Gastroesophageal sphincter (tissue), 4 donors: ENCODE data around the gene CSPG5. TPM values are rescaled to one million over a fixed set of nuclear protein-coding genes. Genes with fewer than 3 reads are reported as not detected.

Experiments
- ATAC-seq: fragments of 150-250 bp; one replicate; pipeline ENCODE4 v1.9.1; 2016; ENCODE audit warnings: mild to moderate bottlenecking, moderate library complexity
- H3K27ac ChIP-seq, 4 donors: fragments of 200-600 bp; sonication (generic) in 3 of 4; 1 replicate in 3 of 4; 2 replicates in 1 of 4; pipeline ENCODE4 v1.5.1; 2016 to 2019
- H3K27me3 ChIP-seq: fragments of 200-600 bp; sonication (generic); one replicate; pipeline ENCODE4 v1.5.1; 2019
- H3K36me3 ChIP-seq, 2 donors: fragments of 200-600 bp; sonication (generic); one replicate each; pipeline ENCODE4 v1.5.1; 2019; ENCODE audit warnings: control low read depth in 1 of 2
- H3K4me1 ChIP-seq, 3 donors: fragments of 200-600 bp; sonication (generic); 1 replicate in 2 of 3; 2 replicates in 1 of 3; pipeline ENCODE4 v1.5.1; 2016 to 2019; ENCODE audit warnings: control low read depth in 2 of 3
- H3K4me3 ChIP-seq, 2 donors: fragments of 200-600 bp; sonication (generic); one replicate each; pipeline ENCODE4 v1.5.1; 2019; ENCODE audit warnings: mild to moderate bottlenecking in 1 of 2, moderate library complexity in 1 of 2
- H3K9me3 ChIP-seq, 3 donors: fragments of 200-600 bp; sonication (generic); one replicate each; pipeline ENCODE4 v1.5.1; 2017 to 2019; ENCODE audit warnings: control low read depth in 2 of 3
- CTCF ChIP-seq, 4 experiments: fragments of 200-600 bp in 2 of 4; fragments of 450-650 bp in 2 of 4; sonication (generic) in 1 of 4; IDR thresholded peaks; one replicate each; pipeline ENCODE4 v1.5.1; 2017 to 2019; ENCODE audit warnings: antibody characterized with exemption in 4 of 4, mild to moderate bottlenecking in 2 of 4, moderate library complexity in 2 of 4
- EP300 ChIP-seq: sonication (generic); formaldehyde crosslinking; IDR thresholded peaks from one replicate; pipeline ENCODE4 v1.6.1; 2017; ENCODE audit warnings: antibody characterized with exemption, mild to moderate bottlenecking
- POLR2A ChIP-seq, 2 donors: fragments of 450-650 bp; IDR thresholded peaks; one replicate each; pipeline ENCODE4 v1.6.1; 2017; ENCODE audit warnings: antibody characterized with exemption in 2 of 2, mild to moderate bottlenecking in 2 of 2, moderate library complexity in 1 of 2
- POLR2AphosphoS5 ChIP-seq: sonication (generic); formaldehyde crosslinking; IDR thresholded peaks from one replicate; pipeline ENCODE4 v1.6.1; 2017; ENCODE audit warnings: antibody characterized with exemption
- WGBS, 2 donors: methylation state at CpG; one replicate each; pipeline ENCODE4 v1.1.5; 2018; ENCODE audit warnings: low coverage in 1 of 2; 5-methylcytosine and 5-hydroxymethylcytosine counted together
- total RNA-seq, 4 donors: library from RNA; depleted of rRNA; stranded (reverse); fragments of >200 nt; gene quantifications; one replicate each; pipeline ENCODE4 v1.1.0, GENCODE V29; 2016

The CSPG5 gene
- total RNA-seq, 4 donors from 2014 or later = 0.27 to 1.0 (median 0.30) TPM; not detected in 1

DNA sequence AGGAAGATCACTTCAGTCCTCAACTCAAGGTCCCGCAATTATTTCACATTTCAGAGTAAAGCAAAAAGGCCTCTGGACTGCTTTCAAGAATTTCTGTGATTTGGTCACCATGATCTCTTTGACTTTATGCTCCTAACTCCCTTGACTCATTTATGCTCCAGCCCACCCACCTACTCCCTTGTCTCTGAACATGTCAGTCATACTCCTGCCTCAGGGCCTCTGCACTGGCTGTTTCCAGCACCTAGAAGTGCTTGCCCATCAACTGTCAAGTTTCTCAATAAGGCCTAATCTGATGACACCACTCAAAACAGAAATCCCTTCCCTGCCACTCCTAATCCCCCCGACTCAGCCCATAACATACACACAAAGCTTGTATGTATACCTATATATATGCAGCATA, 36.1 kb upstream of the CSPG5 start:
- WGBS, 2 donors = 94 to 100% methylated on average over 2 of the region's 2 CpGs
- peaks cover 9 to 55% (median 17%) of the 10 kb centered on the region in 3 donors for H3K4me1 ChIP-seq
- peaks cover 0 to 53% of the 10 kb centered on the region in 2 donors for H3K36me3 ChIP-seq
- ATAC-seq = no peak
- no peak overlapping the region for H3K27ac ChIP-seq
- no peak overlapping the region for H3K4me3 ChIP-seq
- H3K27me3 ChIP-seq = no peaks in the 10 kb centered on the region
- no peaks in the 10 kb centered on the region for H3K9me3 ChIP-seq
- TF ChIP-seq CTCF (IDR thresholded peaks at IDR 0.05) = no peak
- TF ChIP-seq EP300 = no peak
- no peak for TF ChIP-seq POLR2A (IDR thresholded peaks at IDR 0.05)
- no peak for TF ChIP-seq POLR2AphosphoS5

- peaks cover 0 to 53% of the 10 kb centered on the region in 2 donors for H3K36me3 ChIP-seq
- TF ChIP-seq POLR2A (IDR thresholded peaks at IDR 0.05) (no peak), EP300 (no peak), CTCF (IDR thresholded peaks at IDR 0.05) (no peak), POLR2AphosphoS5 (no peak)
- no peaks in the 10 kb centered on the region for H3K27me3 ChIP-seq
- H3K4me3 ChIP-seq = no peak overlapping the region
- peaks cover 9 to 55% (median 17%) of the 10 kb centered on the region in 3 donors for H3K4me1 ChIP-seq
- H3K9me3 ChIP-seq = no peaks in the 10 kb centered on the region
- ATAC-seq = no peak
- peak overlapping the region in 3 of 4 donors; percentile 44 to 68 (median 46) for H3K27ac ChIP-seq
- 45 to 50% methylated on average over 3 to 4 of the region's 4 CpGs for WGBS, 2 donors
Observed at GRCh38 chr3:47613722-47614121, 35.1 kb upstream of the CSPG5 start.

DNA sequence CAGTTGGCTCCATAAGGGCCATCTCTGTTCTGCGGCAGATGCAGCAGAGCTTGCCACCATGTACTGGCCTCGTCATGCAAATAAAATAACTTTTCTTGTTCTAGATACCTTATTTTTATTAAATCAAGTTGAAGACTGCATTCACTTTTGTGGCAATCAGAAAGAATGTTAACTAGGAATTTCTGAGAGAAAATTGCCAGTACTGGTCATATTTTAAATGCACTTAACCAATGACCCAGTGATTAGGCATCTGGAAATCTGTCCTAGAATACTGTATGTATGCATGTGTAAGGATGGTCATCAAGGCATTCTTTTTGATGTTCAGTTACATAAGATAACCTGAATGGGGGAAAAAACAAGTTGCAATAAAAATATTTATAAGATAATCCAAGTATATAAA, 34.2 kb upstream of the CSPG5 start:
- H3K27me3 ChIP-seq = no peaks in the 10 kb centered on the region
- 93% methylated on average over 2 of the region's 2 CpGs; no CpG with 5 or more reads in 1 of the 2 donors for WGBS, 2 donors
- H3K9me3 ChIP-seq = no peaks in the 10 kb centered on the region
- no peak for TF ChIP-seq CTCF (IDR thresholded peaks at IDR 0.05)
- TF ChIP-seq POLR2AphosphoS5 = no peak
- no peak for TF ChIP-seq POLR2A (IDR thresholded peaks at IDR 0.05)
- no peak for TF ChIP-seq EP300
- ATAC-seq = no peak
- H3K27ac ChIP-seq = peak overlapping the region; percentile 37 to 66 (median 42)
- H3K36me3 ChIP-seq = peaks cover 0 to 53% of the 10 kb centered on the region in 2 donors
- H3K4me1 ChIP-seq = peaks cover 9 to 54% (median 17%) of the 10 kb centered on the region in 3 donors
- H3K4me3 ChIP-seq = no peak overlapping the region

DNA sequence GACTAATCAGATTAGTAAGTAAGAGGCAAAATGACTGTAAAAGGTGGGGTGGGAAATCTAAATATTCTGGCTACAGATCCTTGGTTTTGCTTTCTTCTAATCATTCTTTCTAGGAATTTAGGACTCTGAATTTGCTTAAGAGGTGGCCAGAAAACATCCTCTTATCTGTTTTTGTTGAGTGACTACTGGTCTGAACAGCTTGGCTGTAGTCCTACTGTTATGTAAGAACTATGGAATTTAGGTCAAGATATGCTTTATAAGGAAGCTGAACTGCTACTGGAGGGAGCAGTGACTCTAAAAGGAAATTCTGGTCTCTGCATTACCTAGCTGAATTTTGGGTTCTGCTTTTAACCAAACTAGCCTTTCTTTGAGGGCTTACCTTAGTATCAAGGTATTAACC, 33.5 kb upstream of the CSPG5 start:
- peaks cover 0 to 53% of the 10 kb centered on the region in 2 donors for H3K36me3 ChIP-seq
- H3K4me1 ChIP-seq = peaks cover 9 to 47% (median 17%) of the 10 kb centered on the region in 3 donors
- TF ChIP-seq EP300 (no peak), POLR2A (IDR thresholded peaks at IDR 0.05) (no peak), CTCF (IDR thresholded peaks at IDR 0.05) (no peak), POLR2AphosphoS5 (no peak)
- no peak overlapping the region for H3K4me3 ChIP-seq
- peak overlapping the region; percentile 19 to 66 (median 42) for H3K27ac ChIP-seq
- ATAC-seq = peak; percentile 62
- no peaks in the 10 kb centered on the region for H3K9me3 ChIP-seq
- no peaks in the 10 kb centered on the region for H3K27me3 ChIP-seq

GRCh38 chr3:47611576-47611975, 32.9 kb upstream of the CSPG5 start:
- H3K27ac ChIP-seq = peak overlapping the region; percentile 19 to 66 (median 42)
- H3K4me1 ChIP-seq = peaks cover 9 to 46% (median 17%) of the 10 kb centered on the region in 3 donors
- no peak overlapping the region for H3K4me3 ChIP-seq
- no peaks in the 10 kb centered on the region for H3K9me3 ChIP-seq
- no peaks in the 10 kb centered on the region for H3K27me3 ChIP-seq
- TF ChIP-seq CTCF (IDR thresholded peaks at IDR 0.05) (no peak), POLR2AphosphoS5 (no peak), EP300 (no peak)
- 53 to 63% methylated on average over 2 of the region's 2 CpGs for WGBS, 2 donors
- H3K36me3 ChIP-seq = peaks cover 0 to 53% of the 10 kb centered on the region in 2 donors
- no peak for ATAC-seq
